ENCODE results near the gene DPYSL3.
"Not testable (repeated sequence)": the region's sequence is repeated elsewhere in the genome, so short reads cannot be mapped to it uniquely, and the experiment has no call there.

The DPYSL3 gene

GRCh38 chr5:147369742-147370374 is 140.0 kb downstream of the DPYSL3 start:
- no peak for DNase-seq (ENCODE audit: low spot score)

DNA sequence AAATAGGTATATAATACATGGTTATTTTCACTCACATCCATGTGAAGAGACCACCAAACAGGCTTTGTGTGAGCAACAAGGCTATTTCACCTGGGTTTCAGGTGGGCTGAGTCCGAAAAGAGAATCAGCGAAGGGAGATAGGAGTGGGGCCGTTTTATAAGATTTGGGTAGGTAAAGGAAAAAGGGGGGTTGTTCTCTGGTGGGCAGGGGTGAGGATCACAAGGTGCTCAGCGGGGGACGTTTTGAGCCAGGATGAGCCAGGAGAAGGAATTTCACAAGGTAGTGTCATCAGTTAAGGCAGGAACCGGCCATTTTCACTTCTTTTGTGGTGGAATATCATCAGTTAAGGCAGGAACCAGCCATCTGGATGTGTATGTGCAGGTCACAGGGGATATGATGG is 142.5 kb downstream of the DPYSL3 start:
- not testable (repeated sequence) for DNase-seq (ENCODE audit: low spot score)

GRCh38 chr5:147361441-147362175 is 148.3 kb downstream of the DPYSL3 start:
- DNase-seq (ENCODE audit: low spot score): no peak

GRCh38 chr5:147360816-147361215 is 149.1 kb downstream of the DPYSL3 start:
- no peak for DNase-seq (ENCODE audit: low spot score)

DNA sequence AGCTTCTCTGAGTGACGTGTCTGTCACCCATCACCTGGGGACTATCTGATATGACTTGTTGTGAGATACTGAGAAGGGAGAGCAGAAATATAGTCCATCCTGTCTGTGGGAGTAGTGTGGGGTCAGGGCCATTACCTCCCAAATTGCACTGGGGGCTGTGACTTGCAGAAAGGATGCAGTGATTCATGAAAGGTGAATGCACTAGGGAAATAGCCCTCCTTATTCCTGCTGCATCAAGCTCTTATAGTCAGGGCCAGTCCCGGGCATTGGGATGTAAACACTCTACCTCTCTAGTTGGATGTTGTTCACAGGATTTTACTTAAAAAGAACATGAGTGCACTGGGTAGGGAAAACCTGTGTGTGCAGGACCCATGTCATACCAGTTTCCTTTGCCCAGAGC is 150.3 kb downstream of the DPYSL3 start:
- DNase-seq (ENCODE audit: low spot score): no peak

GRCh38 chr5:147359101-147359500 is 150.8 kb downstream of the DPYSL3 start:
- DNase-seq (ENCODE audit: low spot score): no peak

- DNase-seq (ENCODE audit: low spot score): no peak
Measured at GRCh38 chr5:147349241-147349640, 160.6 kb downstream of the DPYSL3 start.

- DNase-seq (ENCODE audit: low spot score): no peak
Measured at GRCh38 chr5:147348451-147348850, 161.4 kb downstream of the DPYSL3 start.

- DNase-seq (ENCODE audit: low spot score): no peak
Measured at GRCh38 chr5:147348046-147348445, 161.8 kb downstream of the DPYSL3 start.

GRCh38 chr5:147346006-147346561 is 163.8 kb downstream of the DPYSL3 start:
- DNase-seq (ENCODE audit: low spot score): no peak

GRCh38 chr5:147344861-147345260 is 165.0 kb downstream of the DPYSL3 start:
- DNase-seq (ENCODE audit: low spot score): no peak

- DNase-seq (ENCODE audit: low spot score): no peak
Measured at GRCh38 chr5:147341345-147341744, 168.5 kb downstream of the DPYSL3 start.

GRCh38 chr5:147340941-147341340 is 168.9 kb downstream of the DPYSL3 start:
- DNase-seq (ENCODE audit: low spot score): no peak
